Activated naive CD4-positive, alpha-beta T cell treated with anti-CD3 and anti-CD28 coated beads, Interleukin-2, amount 10 ng/mL, durations not matched to agents 7 days and 5 days (primary cell): ENCODE measurements around the gene TBC1D17.

Source experiments
- CTCF ChIA-PET: fragments of 350-600 bp; sonication (Branson Sonifier 250); formaldehyde crosslinking; loops from one replicate; lab custom pipeline; 2021; ENCODE audit warnings: antibody characterized with exemption; lab: Charles Lee
- DNase-seq: peaks from one replicate; pipeline ENCODE4 v3.0.0-alpha.2; 2020
- H3K27ac Mint-ChIP-seq: one replicate; pipeline ENCODE4 v1.8.0; 2021; ENCODE audit warnings: mild to moderate bottlenecking, moderate library complexity, mixed read lengths
- H3K27me3 Mint-ChIP-seq: one replicate; pipeline ENCODE4 v1.8.0; 2021; ENCODE audit warnings: mild to moderate bottlenecking, mixed read lengths
- H3K36me3 Mint-ChIP-seq: one replicate; pipeline ENCODE4 v1.8.0; 2021; ENCODE audit warnings: mixed read lengths
- H3K4me1 Mint-ChIP-seq: one replicate; pipeline ENCODE4 v1.8.0; 2021; ENCODE audit warnings: mixed read lengths
- H3K4me3 Mint-ChIP-seq: one replicate; pipeline ENCODE4 v1.8.0; 2021; ENCODE audit warnings: mild to moderate bottlenecking, moderate library complexity, mixed read lengths
- H3K9me3 Mint-ChIP-seq: one replicate; pipeline ENCODE4 v1.8.0; 2021; ENCODE audit warnings: mixed read lengths

TBC1D17 gene

GRCh38 chr19:49929121-49929610 lies 51.7 kb downstream of the TBC1D17 start, which contains the start of the genes ATF5 and NUP62:
Gene ATF5, plus strand, starts transcription at chr19:49929205. Its CDS starts 1,646 bp downstream, at chr19:49930851.
Gene NUP62, minus strand, starts transcription at chr19:49929504. Its CDS starts 19,697 bp downstream, at chr19:49909807.
- H3K27ac Mint-ChIP-seq: peak within 1 kb of the TSS; percentile 98
- peaks cover 48% of the 10 kb centered on the region for H3K36me3 Mint-ChIP-seq
- H3K27me3 Mint-ChIP-seq: peaks cover 28% of the 10 kb centered on the region
- H3K9me3 Mint-ChIP-seq: peaks cover 5% of the 10 kb centered on the region
- peak; percentile 92 for DNase-seq
- H3K4me1 Mint-ChIP-seq: peaks cover 74% of the 10 kb centered on the region
- CTCF ChIA-PET: interaction anchor here (1.0 kb wide), 1 partner anchor 9 kb away, joined by 4 read pairs; no protein-coding TSS in a partner anchor
- H3K4me3 Mint-ChIP-seq: peak within 1 kb of the TSS; percentile 91

DNA sequence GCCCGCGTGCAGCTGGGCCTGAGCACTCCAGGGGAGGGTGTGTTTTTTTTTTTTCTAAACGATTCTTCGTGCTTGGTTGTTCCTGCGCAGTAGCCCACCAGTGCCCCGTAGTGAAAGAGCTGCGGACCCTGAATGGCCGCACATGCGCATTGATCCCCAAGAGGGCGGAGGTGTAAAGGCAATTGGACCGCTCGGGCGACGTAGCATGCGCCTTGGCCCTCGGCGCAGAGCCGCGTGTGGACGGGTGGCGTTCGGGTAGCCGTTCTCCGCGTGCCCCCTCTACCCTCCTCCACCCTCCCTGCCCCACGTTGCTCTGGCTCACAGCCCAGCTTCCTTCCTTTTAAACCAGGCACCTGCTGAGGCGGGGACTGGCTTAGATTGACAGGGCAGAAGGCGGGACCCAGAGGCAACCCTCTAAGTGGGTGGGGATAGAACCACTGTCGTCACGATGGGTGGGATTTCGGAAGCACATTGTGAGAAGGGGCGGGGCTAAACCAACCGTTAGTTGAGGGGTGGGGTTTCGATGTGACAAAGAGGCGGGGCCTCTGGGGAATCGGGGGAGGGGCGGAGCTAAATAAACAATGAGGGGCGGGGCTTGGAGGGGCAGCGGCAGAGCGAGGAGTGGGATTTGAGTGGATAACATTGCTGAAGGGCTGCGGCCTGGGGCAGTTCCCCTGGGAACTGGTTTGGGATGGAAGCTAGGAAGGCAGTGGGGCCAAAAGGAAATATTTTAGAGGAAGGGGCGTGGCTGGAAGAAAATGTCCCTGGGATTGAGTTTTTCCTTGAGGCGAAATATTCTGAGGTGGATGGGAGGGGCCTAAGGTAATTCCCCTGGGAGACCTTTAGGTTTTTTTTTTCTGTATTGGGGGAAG lies 52.3 kb downstream of the TBC1D17 start:
- H3K4me1 Mint-ChIP-seq: peaks cover 70% of the 10 kb centered on the region
- peak overlapping the region; percentile 98 for H3K27ac Mint-ChIP-seq
- H3K9me3 Mint-ChIP-seq: peaks cover 5% of the 10 kb centered on the region
- H3K36me3 Mint-ChIP-seq: peaks cover 41% of the 10 kb centered on the region
- H3K4me3 Mint-ChIP-seq: peak overlapping the region; percentile 91
- DNase-seq: peak; percentile 96
- CTCF ChIA-PET: no interaction called here
- peaks cover 35% of the 10 kb centered on the region for H3K27me3 Mint-ChIP-seq

GRCh38 chr19:49930483-49931011 lies 53.0 kb downstream of the TBC1D17 start:
- peaks cover 37% of the 10 kb centered on the region for H3K36me3 Mint-ChIP-seq

GRCh38 chr19:49931293-49932040 lies 54.0 kb downstream of the TBC1D17 start:
- no peak for DNase-seq
- Mint-ChIP-seq H3K36me3 (peaks cover 34% of the 10 kb centered on the region), H3K27ac (no peak overlapping the region), H3K4me1 (peaks cover 66% of the 10 kb centered on the region), H3K9me3 (peaks cover 5% of the 10 kb centered on the region), H3K4me3 (no peak overlapping the region), H3K27me3 (peaks cover 50% of the 10 kb centered on the region)
- CTCF ChIA-PET: interaction anchor here (0.8 to 1.2 kb wide), 2 partner anchors 53 to 205 kb away, joined by 3 read pairs; no protein-coding TSS in a partner anchor

More at GRCh38 chr19:49930483-49931011, 53.0 kb downstream of the TBC1D17 start:
- CTCF ChIA-PET: interaction anchor here (0.8 to 1.2 kb wide), 2 partner anchors 54 to 205 kb away, joined by 3 read pairs; no protein-coding TSS in a partner anchor
- Mint-ChIP-seq H3K27me3 (peaks cover 42% of the 10 kb centered on the region), H3K9me3 (peaks cover 5% of the 10 kb centered on the region), H3K27ac (peak overlapping the region; percentile 98), H3K4me1 (peaks cover 66% of the 10 kb centered on the region), H3K4me3 (peak overlapping the region; percentile 91)
- DNase-seq: no peak

- peaks cover 55% of the 10 kb centered on the region for H3K27me3 Mint-ChIP-seq
- peak overlapping the region; percentile 2 for H3K4me3 Mint-ChIP-seq
- peak overlapping the region; percentile 16 for H3K27ac Mint-ChIP-seq
- no peak for DNase-seq
- peaks cover 5% of the 10 kb centered on the region for H3K9me3 Mint-ChIP-seq
- H3K36me3 Mint-ChIP-seq: peaks cover 31% of the 10 kb centered on the region
- H3K4me1 Mint-ChIP-seq: peaks cover 62% of the 10 kb centered on the region
- CTCF ChIA-PET: no interaction called here
Measured at GRCh38 chr19:49932041-49932451, 54.5 kb downstream of the TBC1D17 start.

DNA sequence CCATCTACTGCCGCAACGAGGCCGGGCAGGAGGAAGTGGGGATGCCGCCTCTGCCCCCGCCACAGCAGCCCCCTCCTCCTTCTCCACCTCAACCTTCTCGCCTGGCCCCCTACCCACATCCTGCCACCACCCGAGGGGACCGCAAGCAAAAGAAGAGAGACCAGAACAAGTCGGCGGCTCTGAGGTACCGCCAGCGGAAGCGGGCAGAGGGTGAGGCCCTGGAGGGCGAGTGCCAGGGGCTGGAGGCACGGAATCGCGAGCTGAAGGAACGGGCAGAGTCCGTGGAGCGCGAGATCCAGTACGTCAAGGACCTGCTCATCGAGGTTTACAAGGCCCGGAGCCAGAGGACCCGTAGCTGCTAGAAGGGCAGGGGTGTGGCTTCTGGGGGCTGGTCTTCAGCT lies 55.2 kb downstream of the TBC1D17 start:
- peak overlapping the region; percentile 59 for H3K4me3 Mint-ChIP-seq
- DNase-seq: peak; percentile 75
- peaks cover 62% of the 10 kb centered on the region for H3K27me3 Mint-ChIP-seq
- H3K27ac Mint-ChIP-seq: peak overlapping the region; percentile 87
- H3K9me3 Mint-ChIP-seq: peaks cover 5% of the 10 kb centered on the region
- CTCF ChIA-PET: interaction anchor here (1.0 kb wide), 1 partner anchor 23 kb away, joined by 3 read pairs; no protein-coding TSS in a partner anchor
- peaks cover 58% of the 10 kb centered on the region for H3K4me1 Mint-ChIP-seq
- peaks cover 25% of the 10 kb centered on the region for H3K36me3 Mint-ChIP-seq

GRCh38 chr19:49933643-49934042 lies 56.1 kb downstream of the TBC1D17 start:
- peaks cover 19% of the 10 kb centered on the region for H3K36me3 Mint-ChIP-seq
- no peak for DNase-seq
- peaks cover 52% of the 10 kb centered on the region for H3K4me1 Mint-ChIP-seq
- no peak overlapping the region for H3K4me3 Mint-ChIP-seq
- peaks cover 65% of the 10 kb centered on the region for H3K27me3 Mint-ChIP-seq
- CTCF ChIA-PET: interaction anchor here (1.0 kb wide), 1 partner anchor 24 kb away, joined by 3 read pairs; no protein-coding TSS in a partner anchor
- H3K27ac Mint-ChIP-seq: peak overlapping the region; percentile 87
- H3K9me3 Mint-ChIP-seq: peaks cover 5% of the 10 kb centered on the region

DNA sequence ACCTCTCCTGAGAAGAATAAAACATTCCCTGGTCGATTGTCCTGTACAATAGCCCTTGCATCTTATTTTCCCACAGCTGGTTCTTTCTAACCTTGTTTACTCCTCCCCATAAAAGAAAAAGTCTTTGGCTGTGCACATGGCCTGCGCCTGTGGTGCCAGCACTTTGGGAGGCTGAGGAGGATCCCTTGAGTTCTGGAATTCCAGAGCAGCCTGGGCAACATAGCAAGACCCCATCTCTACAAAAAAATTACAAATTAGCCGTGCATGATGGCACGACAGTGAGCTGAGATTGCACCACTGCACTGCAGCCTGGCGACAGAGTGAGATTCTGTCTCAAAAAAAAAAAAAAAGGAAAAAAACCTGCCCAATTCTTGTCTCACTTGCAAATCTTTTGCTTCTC lies 59.0 kb downstream of the TBC1D17 start:
- peaks cover 54% of the 10 kb centered on the region for H3K27me3 Mint-ChIP-seq
- no peak overlapping the region for H3K4me3 Mint-ChIP-seq
- H3K27ac Mint-ChIP-seq: peak overlapping the region; percentile 34
- H3K9me3 Mint-ChIP-seq: peaks cover 2% of the 10 kb centered on the region
- H3K36me3 Mint-ChIP-seq: peaks cover 9% of the 10 kb centered on the region
- CTCF ChIA-PET: interaction anchor here (4.7 kb wide), 1 partner anchor 48 kb away, joined by 31 read pairs; no protein-coding TSS in a partner anchor
- DNase-seq: no peak
- peaks cover 38% of the 10 kb centered on the region for H3K4me1 Mint-ChIP-seq

DNA sequence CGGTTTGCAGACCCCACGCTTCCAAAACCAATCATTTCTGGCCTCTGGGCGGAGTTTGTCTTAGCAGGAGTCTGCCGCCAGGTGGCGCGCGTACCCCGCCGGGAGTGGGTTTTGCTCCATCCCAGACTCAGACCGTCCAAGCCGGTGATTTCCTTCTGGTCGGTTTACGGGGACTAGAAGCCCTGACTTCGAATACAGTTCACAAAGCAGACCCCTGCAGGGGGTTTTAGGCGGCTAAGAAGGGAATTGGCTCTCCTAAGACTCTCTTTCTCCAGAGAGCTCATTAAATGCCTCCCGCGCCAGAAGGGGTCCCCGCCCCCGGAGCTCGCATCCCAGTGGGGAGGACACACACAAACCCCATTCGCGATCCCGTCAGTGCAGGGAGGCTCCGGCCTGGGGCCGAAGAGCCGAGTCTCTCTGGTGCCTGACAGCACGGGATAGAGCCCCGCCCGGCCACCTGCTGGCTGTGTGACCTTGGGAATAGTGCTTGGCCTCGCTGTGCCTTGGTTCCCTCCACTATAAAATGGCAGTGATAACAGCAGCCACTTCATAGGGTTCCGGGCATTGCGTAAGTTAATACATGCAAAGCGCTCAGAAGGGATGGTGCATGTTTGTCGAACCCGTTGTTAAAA lies 60.4 kb downstream of the TBC1D17 start:
- H3K27me3 Mint-ChIP-seq: peaks cover 59% of the 10 kb centered on the region
- H3K4me3 Mint-ChIP-seq: no peak overlapping the region
- H3K9me3 Mint-ChIP-seq: no peaks in the 10 kb centered on the region
- no peak overlapping the region for H3K27ac Mint-ChIP-seq
- H3K4me1 Mint-ChIP-seq: peaks cover 27% of the 10 kb centered on the region
- peak; percentile 82 for DNase-seq
- CTCF ChIA-PET: interaction anchor here (0.9 to 4.7 kb wide), 10 partner anchors 9 to 198 kb away, joined by 3 to 31 read pairs (median 4); partner anchors contain the start of gene ATF5
- peaks cover 4% of the 10 kb centered on the region for H3K36me3 Mint-ChIP-seq
